ENCODE results near the gene CAMP. TPM values are rescaled to one million over a fixed set of nuclear protein-coding genes. Genes with fewer than 3 reads are reported as not detected.

The CAMP gene
- polyA plus RNA-seq, 3 donors, result 0.51 to 1.7 (median 1.1) TPM

Other genes with a start within 250 kb of the CAMP start
- gene MAP4, start 207.1 kb upstream of the CAMP start, polyA plus RNA-seq (ENCODE audit: insufficient read length in 3 of 3), result 100 to 1,000 TPM; 169 to 179 (median 172) TPM
- gene CDC25A, start 35.1 kb upstream of the CAMP start, polyA plus RNA-seq (ENCODE audit: insufficient read length in 3 of 3), result 10 to 100 TPM in 2 of 3 donors, 1 to 10 TPM in 1; 8.2 to 13.7 (median 13.2) TPM
- gene ZNF589, start 17.6 kb downstream of the CAMP start, polyA plus RNA-seq (ENCODE audit: insufficient read length in 3 of 3), result 10 to 100 TPM; 16.0 to 22.1 (median 17.5) TPM
- gene NME6, start 77.9 kb downstream of the CAMP start, polyA plus RNA-seq (ENCODE audit: insufficient read length in 3 of 3), result 10 to 100 TPM; 27.8 to 33.3 (median 29.7) TPM
- under 1 TPM in 2 of 3 donors, not detected in 1; 0.24 to 0.61 TPM for gene SPINK8, start 110.2 kb downstream of the CAMP start, polyA plus RNA-seq (ENCODE audit: insufficient read length in 3 of 3)
- gene FBXW12, start 148.7 kb downstream of the CAMP start, polyA plus RNA-seq (ENCODE audit: insufficient read length in 3 of 3), result under 1 TPM; 0.50 to 0.77 (median 0.65) TPM
- 100 to 1,000 TPM; 190 to 238 (median 200) TPM for gene PLXNB1, start 206.6 kb downstream of the CAMP start, polyA plus RNA-seq (ENCODE audit: insufficient read length in 3 of 3)
- gene CCDC51, start 216.6 kb downstream of the CAMP start, polyA plus RNA-seq (ENCODE audit: insufficient read length in 3 of 3), result 10 to 100 TPM; 25.5 to 28.8 (median 26.2) TPM
- 100 to 1,000 TPM; 264 to 326 (median 318) TPM for gene TMA7, start 216.8 kb downstream of the CAMP start, polyA plus RNA-seq (ENCODE audit: insufficient read length in 3 of 3)
- 10 to 100 TPM; 12.7 to 14.9 (median 13.1) TPM for gene ATRIP, start 223.2 kb downstream of the CAMP start, polyA plus RNA-seq (ENCODE audit: insufficient read length in 3 of 3)

Data from renal cortex interstitium (tissue), 3 donors.